ENCODE measurements around the gene ETF1. TPM values are rescaled to one million over a fixed set of nuclear protein-coding genes. Genes with fewer than 3 reads are reported as not detected.

ETF1 gene
- total and polyA plus RNA-seq, 8 donors, result 68.9 to 112 (median 80.0) TPM

DNA sequence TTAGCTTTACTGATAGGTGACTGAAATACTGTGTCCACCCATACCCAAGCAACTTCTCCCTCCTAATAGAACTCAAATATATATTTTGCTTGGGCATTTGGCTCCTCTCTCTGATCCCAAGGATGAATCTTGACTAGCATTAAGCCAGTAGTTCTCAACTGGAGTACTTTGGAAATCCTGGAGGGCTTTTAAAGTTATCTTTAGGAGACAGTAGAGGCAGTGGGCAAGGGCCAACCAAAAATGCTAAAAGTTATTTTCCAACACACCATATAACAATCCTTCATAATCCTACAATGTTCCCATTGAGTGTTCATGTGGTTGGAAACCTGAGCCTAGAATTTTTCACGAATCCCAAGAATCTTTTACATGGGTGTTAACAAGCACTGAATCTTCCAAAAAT lies 11.1 kb upstream of the ETF1 start:
- peaks cover 13 to 65% of the 10 kb centered on the region in 2 donors for H3K36me3 ChIP-seq
- no peaks in the 10 kb centered on the region for H3K4me1 ChIP-seq
- TF ChIP-seq, protein P1, sequence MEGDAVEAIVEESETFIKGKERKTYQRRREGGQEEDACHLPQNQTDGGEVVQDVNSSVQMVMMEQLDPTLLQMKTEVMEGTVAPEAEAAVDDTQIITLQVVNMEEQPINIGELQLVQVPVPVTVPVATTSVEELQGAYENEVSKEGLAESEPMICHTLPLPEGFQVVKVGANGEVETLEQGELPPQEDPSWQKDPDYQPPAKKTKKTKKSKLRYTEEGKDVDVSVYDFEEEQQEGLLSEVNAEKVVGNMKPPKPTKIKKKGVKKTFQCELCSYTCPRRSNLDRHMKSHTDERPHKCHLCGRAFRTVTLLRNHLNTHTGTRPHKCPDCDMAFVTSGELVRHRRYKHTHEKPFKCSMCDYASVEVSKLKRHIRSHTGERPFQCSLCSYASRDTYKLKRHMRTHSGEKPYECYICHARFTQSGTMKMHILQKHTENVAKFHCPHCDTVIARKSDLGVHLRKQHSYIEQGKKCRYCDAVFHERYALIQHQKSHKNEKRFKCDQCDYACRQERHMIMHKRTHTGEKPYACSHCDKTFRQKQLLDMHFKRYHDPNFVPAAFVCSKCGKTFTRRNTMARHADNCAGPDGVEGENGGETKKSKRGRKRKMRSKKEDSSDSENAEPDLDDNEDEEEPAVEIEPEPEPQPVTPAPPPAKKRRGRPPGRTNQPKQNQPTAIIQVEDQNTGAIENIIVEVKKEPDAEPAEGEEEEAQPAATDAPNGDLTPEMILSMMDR (IDR thresholded peaks at IDR 0.05), result no peak
- no peak overlapping the region for H3K4me3 ChIP-seq
- no peaks in the 10 kb centered on the region for H3K9me3 ChIP-seq
- intact Hi-C loops (cut with DNase I), result no loop called here
- DNase-seq (no peak), ATAC-seq (no peak)
- no peak overlapping the region for H3K27ac ChIP-seq
- H3K27me3 ChIP-seq, result no peaks in the 10 kb centered on the region

DNA sequence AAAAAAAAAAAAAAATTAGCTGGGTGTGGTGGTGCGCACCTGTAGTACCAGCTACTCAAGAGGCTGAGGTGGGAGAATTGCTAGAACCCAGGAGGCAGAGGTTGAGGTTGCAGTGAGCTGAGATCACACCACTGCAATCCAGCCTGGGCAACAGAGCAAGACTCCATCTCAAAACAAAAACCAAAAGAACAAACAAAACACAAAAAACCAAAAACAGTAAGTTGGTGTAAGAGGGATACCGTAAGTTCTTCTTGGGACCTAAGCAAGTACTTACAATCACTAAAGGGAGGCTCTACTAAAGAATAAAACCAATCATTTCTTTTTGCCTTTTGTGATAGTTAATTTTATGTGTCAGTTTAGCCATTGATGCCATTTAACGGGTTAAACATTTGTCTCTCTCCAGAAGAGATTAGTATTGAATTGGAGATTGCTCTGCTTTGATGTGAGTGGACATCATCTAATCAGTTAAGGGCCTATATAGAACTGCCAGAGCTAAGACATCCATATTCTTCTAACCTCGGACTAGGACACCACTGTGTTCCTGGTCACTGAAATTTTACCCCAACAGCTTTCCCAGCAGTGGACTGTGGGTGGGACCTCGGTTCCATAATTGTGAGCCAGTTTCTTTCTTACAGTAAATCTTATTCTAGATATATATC lies 10.5 kb upstream of the ETF1 start:
- intact Hi-C loops (cut with DNase I), result no loop called here
- Histone ChIP-seq H3K4me1 (no peaks in the 10 kb centered on the region), H3K27ac (no peak overlapping the region), H3K4me3 (no peak overlapping the region), H3K9me3 (no peaks in the 10 kb centered on the region), H3K27me3 (no peaks in the 10 kb centered on the region), H3K36me3 (peaks cover 13 to 59% of the 10 kb centered on the region in 2 donors)
- ATAC-seq (no peak), DNase-seq (no peak)
- TF ChIP-seq, protein P1 (IDR thresholded peaks at IDR 0.05), result no peak

DNA sequence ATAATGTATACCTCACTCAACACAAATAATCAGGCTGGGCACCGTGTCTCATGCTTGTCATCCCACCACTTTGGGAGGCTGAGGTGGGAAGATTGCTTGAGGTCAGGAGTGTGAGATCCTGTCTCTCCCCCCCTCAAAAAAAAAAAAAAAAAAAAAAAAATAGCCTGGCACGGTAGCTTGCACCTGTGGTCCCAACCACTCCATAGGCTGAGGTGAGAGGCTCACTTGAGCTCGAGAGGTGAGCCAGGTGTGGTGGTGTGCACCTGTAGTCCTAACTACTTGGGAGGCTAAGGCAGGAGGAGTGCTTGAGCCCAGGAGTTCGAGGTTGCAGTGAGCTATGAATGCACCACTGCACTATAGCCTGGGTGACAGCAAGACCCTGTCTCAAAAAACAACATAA lies 9.6 kb upstream of the ETF1 start:
- Histone ChIP-seq H3K27ac (no peak overlapping the region), H3K27me3 (no peaks in the 10 kb centered on the region), H3K9me3 (no peaks in the 10 kb centered on the region), H3K4me1 (peaks cover 0 to 5% of the 10 kb centered on the region in 2 donors), H3K36me3 (peaks cover 13 to 50% of the 10 kb centered on the region in 2 donors), H3K4me3 (no peak overlapping the region)
- DNase-seq, result no peak
- ATAC-seq, result no peak
- TF ChIP-seq, protein P1 (IDR thresholded peaks at IDR 0.05), result no peak
- intact Hi-C loops (cut with DNase I), result no loop called here

DNA sequence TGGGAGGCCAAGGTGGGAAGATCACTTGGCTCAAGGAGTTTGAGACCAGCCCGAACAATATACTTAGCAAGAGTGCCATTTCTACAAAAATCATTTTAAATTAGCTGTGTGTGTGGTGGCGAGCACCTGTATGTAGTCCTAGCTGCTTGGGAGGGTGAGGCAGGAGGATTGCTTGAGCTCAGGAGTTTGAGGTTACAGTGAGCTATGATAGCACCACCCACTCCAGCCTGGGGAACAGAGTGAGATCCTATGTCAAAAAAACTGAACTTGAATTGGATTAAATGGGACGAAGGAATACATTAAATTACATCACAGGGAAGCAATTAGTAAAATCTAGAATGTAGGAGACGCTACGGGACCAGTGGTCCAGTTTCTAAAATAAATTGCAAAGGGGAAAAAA lies 6.4 kb upstream of the ETF1 start:
- TF ChIP-seq, protein P1 (IDR thresholded peaks at IDR 0.05), result no peak
- Histone ChIP-seq H3K9me3 (no peaks in the 10 kb centered on the region), H3K27ac (no peak overlapping the region), H3K27me3 (no peaks in the 10 kb centered on the region), H3K4me1 (peaks cover 11 to 38% of the 10 kb centered on the region in 2 donors), H3K4me3 (no peak overlapping the region), H3K36me3 (peaks cover 0 to 17% of the 10 kb centered on the region in 2 donors)
- no peak for DNase-seq
- ATAC-seq, result no peak
- intact Hi-C loops (cut with DNase I), result no loop called here

DNA sequence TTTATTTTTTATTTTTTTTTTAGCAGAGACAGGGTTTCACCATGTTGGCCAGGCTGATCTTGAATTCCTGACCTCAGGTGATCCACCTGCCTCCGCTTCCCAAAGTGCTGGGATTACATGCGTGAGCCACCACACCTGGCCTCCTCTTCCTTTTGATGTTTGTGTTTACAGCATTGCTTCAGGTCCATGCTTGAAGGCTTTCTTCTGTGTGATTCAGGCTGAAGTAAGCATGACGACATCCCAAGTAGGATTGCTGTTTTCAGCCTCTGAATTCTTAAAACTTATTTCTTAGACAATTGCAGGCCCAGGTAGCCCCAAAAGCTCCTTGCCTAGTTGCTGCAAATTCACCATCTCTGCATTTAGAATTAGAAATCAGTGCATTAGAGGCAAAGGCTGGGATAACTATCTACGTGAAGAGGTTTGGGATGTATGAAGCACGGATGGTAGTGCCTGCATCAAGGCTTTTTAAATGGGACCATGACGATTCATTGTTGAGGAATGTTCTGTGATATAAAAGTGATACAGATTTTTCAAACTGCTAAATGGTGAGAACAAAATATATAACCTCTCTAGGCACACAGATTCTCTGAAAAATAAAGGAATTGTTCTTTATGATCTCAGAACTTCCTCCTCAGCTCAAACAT lies 3.0 kb upstream of the ETF1 start:
- DNase-seq (no peak), ATAC-seq (no peak)
- H3K27ac ChIP-seq, result no peak overlapping the region
- no peak overlapping the region for H3K4me3 ChIP-seq
- TF ChIP-seq, protein P1 (IDR thresholded peaks at IDR 0.05), result no peak
- no peaks in the 10 kb centered on the region for H3K36me3 ChIP-seq
- intact Hi-C loops (cut with DNase I), result no loop called here
- H3K9me3 ChIP-seq, result no peaks in the 10 kb centered on the region
- no peaks in the 10 kb centered on the region for H3K27me3 ChIP-seq
- H3K4me1 ChIP-seq, result peaks cover 21 to 57% of the 10 kb centered on the region in 2 donors

Data from left lung (tissue), 10 donors.